CD4-positive, alpha-beta T cell treated with Interleukin-4 for 1 hour (primary cell): ENCODE measurements around the gene CDH13.

Experiments used
- DNase-seq, 2 donors: peaks; one replicate each; pipeline ENCODE4 v3.0.0-alpha.2; 2020 to 2022

Gene CDH13

GRCh38 chr16:83010776-83011720 lies 384.3 kb downstream of the CDH13 start:
- no peak for DNase-seq

DNA sequence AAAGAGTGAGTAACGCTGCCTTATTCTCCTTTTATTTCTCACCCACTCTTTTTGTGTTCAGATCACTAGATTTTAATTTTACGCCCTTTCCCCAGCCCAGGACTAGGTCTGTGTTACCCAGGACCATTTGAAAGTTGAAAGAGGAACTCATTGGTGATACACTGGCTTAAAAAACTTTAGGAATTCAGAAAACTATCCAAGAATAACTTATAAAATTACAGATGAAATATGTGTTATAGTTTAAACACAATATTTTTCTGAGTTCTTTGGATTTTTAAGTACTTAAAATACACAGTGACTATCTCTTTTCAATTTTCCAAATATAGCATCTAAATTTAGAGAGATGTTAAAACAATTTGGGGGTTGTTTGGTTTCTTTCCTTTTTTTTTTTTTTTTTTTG lies 385.2 kb downstream of the CDH13 start:
- DNase-seq = no peak

DNA sequence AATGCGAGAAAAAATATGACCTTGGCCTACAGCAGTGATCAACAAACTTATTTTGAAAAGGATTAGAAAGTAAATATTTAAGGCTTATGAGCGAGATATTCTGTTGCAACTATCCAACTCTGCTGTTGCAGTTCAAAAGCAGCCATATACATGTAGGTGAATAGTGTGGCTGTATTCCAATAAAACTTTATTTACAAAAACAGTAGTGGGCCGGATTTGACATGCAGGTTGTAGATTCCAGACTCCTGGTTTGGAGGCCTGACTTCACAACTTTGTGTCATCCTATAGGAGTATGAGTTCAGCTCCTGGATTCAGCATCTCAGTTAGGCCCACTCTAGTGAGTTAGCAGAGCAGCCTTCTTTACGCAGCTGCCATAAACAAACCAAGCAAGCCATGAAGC lies 386.3 kb downstream of the CDH13 start:
- no peak for DNase-seq

- no peak for DNase-seq
Measured at GRCh38 chr16:83019963-83020362, 393.2 kb downstream of the CDH13 start.

DNA sequence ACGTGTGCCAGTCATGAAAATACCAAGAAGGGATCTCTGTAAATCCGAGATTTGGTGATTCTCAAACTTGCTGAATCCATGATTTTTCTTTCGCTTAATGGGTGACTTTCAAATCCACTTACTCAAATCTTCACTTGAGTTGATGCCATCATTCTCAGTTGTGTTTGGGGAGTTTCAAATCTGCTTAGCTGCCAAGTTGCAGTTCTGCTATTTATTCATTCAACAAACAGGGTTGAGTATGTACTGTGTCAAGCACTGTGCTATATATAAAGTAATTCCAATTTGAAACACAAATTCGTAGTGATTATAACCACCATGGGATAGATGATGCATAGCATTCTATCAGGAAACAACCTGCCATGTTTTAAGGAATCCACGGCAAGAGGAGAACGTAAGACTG lies 394.3 kb downstream of the CDH13 start:
- no peak for DNase-seq

DNA sequence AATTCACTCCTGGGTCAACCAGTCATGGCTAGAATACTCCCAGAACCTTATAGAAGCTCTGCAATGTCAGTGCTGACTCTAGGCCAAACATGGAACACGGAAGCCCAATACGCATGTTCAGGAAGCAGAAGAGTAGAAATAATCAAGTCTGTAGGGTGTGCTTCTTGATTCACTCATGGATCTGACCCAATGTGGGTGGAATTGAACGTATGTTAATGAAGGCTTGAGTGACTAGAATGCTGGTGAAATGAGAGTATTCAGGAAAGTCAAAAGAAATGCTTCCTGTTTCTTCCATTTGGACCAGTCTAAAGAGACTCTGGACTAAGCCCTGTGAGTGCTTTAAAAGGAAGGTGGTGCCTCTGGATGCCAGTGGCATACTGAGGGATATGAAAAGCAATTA lies 395.0 kb downstream of the CDH13 start:
- no peak for DNase-seq

DNA sequence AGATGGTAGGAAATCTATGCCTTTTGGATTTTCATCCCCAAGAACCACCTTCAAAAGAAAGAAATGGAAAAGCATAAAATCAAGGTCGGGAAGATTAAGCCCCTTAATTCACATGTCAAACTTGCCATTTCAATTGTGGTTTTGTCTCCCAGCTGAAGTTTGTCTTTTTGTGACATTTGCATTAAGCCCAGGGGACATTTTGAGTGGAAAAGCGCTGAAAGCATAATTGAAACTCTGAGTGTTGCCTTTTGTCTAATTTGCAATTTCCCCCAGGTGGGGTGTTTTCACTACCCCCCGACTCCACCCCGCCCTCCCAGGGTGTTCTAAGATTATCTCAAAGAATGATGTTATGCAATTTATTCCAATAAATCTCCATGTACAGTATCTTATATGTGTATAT lies 396.2 kb downstream of the CDH13 start:
- no peak for DNase-seq

DNA sequence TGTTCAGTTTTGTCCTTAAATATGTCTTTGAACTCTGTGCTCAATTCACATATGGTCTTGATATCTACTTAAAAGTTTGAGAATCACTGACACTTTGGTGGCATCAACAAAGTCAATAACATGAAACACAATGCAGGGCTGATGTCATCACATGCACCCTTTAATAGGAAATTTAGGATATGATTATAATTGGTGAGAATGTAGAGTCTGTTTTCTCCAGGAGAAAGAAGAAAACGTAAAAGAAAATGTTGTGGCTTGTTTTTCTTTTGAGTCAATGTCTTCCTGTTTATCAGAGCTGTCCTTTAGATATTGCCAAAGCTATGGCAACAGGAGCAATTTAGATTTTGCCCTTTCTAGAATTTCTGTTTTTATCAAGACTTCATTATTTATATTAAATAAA lies 396.9 kb downstream of the CDH13 start:
- DNase-seq = no peak

GRCh38 chr16:83027973-83028372 lies 401.2 kb downstream of the CDH13 start:
- no peak for DNase-seq

DNA sequence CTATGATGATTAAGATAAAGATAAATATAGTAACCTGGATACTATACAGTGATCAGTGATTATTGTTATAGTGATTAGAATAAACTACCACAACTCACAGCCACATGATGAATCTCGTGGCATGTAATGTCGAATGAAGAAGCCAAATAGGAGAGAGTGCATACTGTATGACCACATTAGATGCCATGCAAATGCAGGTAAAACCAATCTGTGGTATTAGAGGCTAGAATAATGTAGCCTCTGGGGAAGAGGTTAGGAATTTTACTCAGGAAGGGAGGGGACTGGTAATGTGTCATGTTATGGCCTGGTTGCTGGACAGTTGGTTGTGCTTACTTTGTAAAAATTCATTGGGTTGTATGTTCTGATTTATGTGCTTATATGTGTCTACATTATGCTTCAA lies 402.7 kb downstream of the CDH13 start:
- no peak for DNase-seq

DNA sequence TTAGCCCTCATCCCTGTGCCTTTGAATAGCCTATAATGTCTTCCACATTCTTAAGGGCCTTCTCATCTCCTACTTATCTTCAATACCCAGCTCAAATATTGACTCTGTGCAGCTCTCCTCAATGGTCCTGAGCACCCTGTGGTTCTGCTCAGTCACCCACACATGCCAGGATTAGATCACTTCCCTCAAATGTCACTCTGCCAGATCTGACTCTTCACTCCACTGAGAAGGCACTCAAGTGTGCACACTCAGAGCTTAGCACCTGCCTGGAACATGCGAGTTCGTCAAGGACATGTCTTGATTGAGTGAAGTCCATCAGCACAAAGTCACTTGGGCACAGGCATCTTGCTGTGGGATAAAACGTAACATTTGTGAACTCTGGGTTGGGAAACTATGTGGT lies 404.8 kb downstream of the CDH13 start:
- no peak for DNase-seq

DNA sequence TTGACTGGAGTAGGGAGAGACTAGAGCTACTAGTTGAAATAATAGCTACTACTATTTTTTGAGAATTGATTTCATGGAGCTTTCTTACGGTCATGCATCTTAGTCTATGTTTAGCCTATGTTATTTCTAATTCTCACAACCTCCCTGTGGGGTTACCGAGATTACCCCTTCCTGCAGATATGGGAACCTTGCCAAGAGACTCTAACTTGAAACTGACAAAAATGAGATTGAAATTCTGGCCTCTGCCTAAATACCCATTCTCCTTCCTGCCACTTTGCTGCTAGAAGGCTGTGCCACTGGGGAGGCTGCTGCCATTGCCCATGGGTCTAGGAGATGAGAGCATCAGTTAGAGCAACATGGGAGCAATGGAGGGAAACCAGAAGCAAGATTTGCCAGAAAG lies 410.3 kb downstream of the CDH13 start:
- DNase-seq = no peak

DNA sequence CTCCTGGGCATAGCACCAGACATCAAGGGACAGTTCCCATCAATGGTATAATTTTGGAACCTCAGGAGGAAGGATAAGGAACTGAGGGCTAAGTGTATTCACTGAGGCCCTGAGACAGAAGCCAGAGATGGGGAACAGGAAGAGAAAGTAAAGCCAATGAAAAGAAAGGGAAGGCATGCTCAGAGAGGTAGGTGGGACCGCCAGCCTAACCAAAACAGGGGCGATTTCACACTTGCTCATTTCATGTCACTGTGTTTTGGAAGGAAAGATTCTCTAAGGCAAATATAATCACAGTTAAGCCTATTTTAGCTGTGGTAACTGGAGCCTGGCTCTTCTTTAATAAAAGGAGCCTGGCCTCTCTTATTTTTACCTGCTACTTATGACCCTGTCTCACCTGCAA lies 411.1 kb downstream of the CDH13 start:
- no peak for DNase-seq

- DNase-seq = no peak
Measured at GRCh38 chr16:83040174-83040573, 413.4 kb downstream of the CDH13 start.

DNA sequence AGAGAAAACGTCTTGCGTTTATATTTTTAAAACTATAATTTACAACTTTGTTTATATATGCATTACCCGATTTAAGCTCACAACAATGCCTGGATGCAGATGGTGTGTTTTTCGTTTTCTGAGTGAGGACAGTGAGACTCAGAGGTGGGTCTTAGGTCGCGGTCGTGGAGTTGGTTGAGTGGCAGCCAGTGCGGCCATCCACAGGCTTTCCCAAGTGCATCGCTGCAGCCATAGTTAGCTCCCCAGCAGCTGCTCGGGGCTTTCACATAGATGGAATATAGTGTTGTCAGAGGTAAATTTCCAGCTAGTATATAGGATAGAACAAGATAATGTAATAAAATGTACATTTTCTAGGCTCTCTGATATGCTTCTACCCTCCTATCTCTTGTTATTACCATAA lies 417.8 kb downstream of the CDH13 start:
- no peak for DNase-seq

DNA sequence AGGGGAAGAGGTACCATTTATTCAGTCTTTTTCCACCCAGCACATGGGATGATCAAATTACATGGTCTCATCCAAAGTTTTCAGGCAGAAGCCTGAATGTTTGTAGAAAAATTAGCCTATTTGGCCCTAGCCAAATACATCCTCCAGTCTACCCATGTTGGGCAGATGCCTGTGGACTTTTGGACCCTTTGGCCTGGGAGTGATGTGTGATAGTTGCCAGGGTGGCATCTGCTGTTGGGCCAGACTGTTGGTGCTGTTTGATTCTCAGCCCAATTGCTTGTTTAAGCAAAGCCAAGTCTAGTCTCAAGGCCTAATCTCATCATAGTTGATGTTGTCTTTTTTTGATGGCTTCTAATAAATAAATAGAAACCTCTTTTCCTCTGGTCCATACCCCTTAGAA lies 419.0 kb downstream of the CDH13 start:
- no peak for DNase-seq

GRCh38 chr16:83046664-83047063 lies 419.9 kb downstream of the CDH13 start:
- no peak for DNase-seq

DNA sequence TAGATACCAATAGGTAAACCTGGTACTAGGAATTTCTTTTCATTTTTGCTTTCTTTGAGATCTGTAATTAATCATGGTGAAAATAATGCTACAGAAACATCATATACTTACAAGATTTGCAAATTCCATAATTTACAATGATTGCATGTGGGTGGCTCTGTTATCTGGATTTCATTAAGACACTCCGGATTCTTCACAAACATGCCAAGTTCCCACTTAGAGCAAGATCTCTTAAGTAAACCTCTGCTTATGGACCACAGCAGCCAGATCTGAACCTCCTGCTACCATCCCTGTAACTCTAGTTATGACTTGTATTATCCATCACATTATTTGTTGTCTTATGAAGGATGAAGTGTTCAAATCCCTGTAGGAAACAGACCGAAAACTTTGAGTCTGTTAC lies 424.7 kb downstream of the CDH13 start:
- no peak for DNase-seq

DNA sequence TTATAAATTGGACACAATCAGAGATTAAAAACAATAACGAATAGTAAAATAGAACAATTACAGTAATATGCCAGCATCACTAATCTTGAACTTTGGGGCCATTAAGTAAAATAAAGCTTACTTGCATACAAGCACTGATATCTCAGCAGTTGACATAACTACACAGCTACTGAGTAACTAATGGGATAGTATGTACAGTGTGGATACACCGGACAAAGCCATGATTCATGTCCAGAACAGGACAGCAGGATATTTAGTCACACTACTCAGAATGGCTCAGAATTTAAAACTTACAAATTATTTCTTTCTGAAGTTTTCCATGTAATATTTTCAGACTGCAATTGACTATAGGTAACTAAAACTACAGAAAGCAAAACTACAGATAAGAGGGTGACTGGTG lies 427.5 kb downstream of the CDH13 start:
- no peak for DNase-seq

DNA sequence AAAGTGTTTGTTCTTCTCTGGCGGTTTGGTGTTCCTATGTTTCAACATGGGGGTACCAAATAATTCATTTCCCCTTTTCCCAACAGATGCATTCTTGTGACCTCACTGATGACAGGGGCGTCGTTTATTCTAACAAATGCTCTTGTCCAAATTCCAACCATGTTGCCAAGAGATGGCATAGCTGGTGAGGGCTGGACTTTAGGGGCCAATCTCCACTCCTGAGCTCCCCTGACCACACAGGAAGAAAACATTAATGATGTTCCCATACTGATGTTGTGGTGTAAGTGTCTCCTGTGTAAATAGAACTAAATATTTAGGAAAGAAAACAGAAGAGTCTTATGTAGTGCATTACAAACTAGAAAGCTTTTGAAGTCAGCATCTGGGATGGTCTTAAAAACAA lies 431.6 kb downstream of the CDH13 start:
- no peak for DNase-seq

DNA sequence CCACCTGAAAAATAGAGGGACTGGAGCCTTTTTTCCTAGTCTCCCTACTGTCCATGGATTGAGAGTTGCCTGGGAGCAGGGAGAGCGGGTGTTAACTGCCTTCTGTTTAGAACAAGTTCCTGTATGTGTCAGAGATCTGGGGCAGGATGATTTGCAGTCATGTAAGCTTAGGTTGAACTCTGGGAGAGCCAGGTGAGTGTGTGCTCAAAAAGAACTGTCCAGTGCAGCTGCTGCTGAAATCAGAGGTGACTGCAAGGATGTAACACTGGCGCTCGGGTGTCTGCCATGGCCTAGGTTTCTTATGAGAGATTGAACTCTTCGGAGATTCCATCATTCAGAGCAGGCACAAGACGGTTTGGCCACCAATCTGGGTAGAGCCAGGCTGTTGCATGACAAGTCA lies 432.5 kb downstream of the CDH13 start:
- DNase-seq = no peak

DNA sequence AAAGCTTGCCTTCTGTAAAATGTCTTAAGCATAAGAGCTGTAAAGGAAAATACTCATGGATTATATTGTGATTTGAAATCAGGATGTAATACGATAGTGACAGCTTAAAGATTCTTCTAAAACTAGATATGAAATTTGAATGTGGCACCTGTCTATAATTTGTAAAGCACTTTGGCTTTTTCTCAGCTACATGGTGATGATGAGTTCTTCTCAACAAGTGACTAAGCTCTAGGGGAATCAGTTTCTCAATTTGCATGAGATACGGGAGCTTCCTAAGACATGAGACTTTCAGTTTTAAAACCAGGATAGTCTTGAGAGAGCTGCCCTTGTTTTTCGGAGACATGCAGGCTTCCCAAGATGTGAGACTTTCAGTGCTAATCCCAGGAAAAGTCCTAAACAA lies 439.2 kb downstream of the CDH13 start:
- DNase-seq = no peak

DNA sequence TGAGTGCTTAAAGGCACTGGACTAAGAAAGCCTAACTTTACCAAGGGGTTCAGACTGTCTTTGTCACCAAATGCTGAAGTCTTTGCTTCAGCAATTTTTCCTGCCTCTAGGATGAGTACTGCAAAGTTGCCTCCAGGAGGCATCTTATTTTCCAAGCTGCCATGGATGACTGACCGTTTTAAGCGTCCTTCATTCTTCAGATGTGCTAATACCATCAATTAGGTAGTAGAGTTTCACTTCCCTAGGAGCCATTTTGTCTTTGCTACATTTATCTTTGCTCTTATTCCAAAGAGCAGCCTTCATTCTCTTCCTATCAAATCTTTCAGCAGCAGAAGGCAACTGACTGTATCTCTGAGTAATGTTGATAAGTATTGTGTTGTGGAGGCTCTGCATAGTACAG lies 440.1 kb downstream of the CDH13 start:
- no peak for DNase-seq

GRCh38 chr16:83068686-83069085 lies 441.9 kb downstream of the CDH13 start:
- no peak for DNase-seq
